Measurements from ENCODE around the gene LRFN4. TPM values are rescaled to one million over a fixed set of nuclear protein-coding genes. Genes with fewer than 3 reads are reported as not detected.

LRFN4 gene
- total and polyA plus RNA-seq, 2 of the 8 experiments (the other 6 are each of a cell fraction or from before 2014, with no cell fraction given), result 49.8 to 64.3 TPM

- TF ChIP-seq ATF2 (IDR thresholded peaks at IDR 0.05; ENCODE audit: low read length), result no peak
- TF ChIP-seq PHF8 (conservative IDR thresholded peaks at IDR 0.05; ENCODE audit: low read depth, low read length), result no peak
- no peak for TF ChIP-seq NANOG (IDR thresholded peaks at IDR 0.05; ENCODE audit: insufficient read depth, low read depth, low read length, poor library complexity, severe bottlenecking)
- TF ChIP-seq POU5F1 (IDR thresholded peaks at IDR 0.05; ENCODE audit: low read depth, low read length), result no peak
- no peak for TF ChIP-seq CBX5 (IDR thresholded peaks at IDR 0.05; ENCODE audit: low read depth, low read length)
- TF ChIP-seq ZNF274 (IDR thresholded peaks at IDR 0.05; ENCODE audit: borderline replicate concordance, extremely low read depth, low read length), result no peak
Measured at GRCh38 chr11:66869567-66869870, 12.7 kb downstream of the LRFN4 start (continued).

All from H1 (cell line).